Bronchial epithelial cell (primary cell): ENCODE data around the gene SH2B3. TPM values are rescaled to one million over a fixed set of nuclear protein-coding genes. Genes with fewer than 3 reads are reported as not detected.

Experiments used
- DNase-seq: peaks from one replicate; pipeline ENCODE4 v3.0.0-alpha.2; 2010; ENCODE audit warnings: low read depth
- FAIRE-seq: peaks from 2 replicates; lab custom pipeline; 2011; peaks lifted over from hg19 to GRCh38; lab: Jason Lieb, UNC
- H3K27me3 ChIP-seq: 2 replicates; pipeline ENCODE4 v1.5.1; 2011; ENCODE audit warnings: low read length; ENCODE audit not compliant: control insufficient read depth, insufficient read depth
- H3K36me3 ChIP-seq: 2 replicates; pipeline ENCODE4 v1.5.1; 2011; ENCODE audit warnings: low read length; ENCODE audit not compliant: control insufficient read depth, insufficient read depth
- H3K4me3 ChIP-seq: 2 replicates; pipeline ENCODE4 v1.5.1; 2011; ENCODE audit warnings: mild to moderate bottlenecking, low read depth, low read length, control low read depth
- CTCF ChIP-seq: IDR thresholded peaks from 2 replicates; pipeline ENCODE4 v1.5.1; 2011; ENCODE audit warnings: mild to moderate bottlenecking, moderate library complexity, low read length, control low read depth, inconsistent platforms; ENCODE audit not compliant: insufficient read depth, severe bottlenecking
- total RNA-seq: library from RNA; depleted of rRNA; stranded (reverse); fragments of >200 nt; gene quantifications from 2 replicates; pipeline ENCODE4 v1.2.1, GENCODE V29; 2014

Gene SH2B3
- total RNA-seq, 1 donor from 2014 or later = 2.4 TPM

GRCh38 chr12:111379942-111380554 is 25.7 kb upstream of the SH2B3 start:
- no peak for TF ChIP-seq CTCF
- Histone ChIP-seq H3K36me3 (no peaks in the 10 kb centered on the region), H3K27me3 (peaks cover 2% of the 10 kb centered on the region), H3K4me3 (no peak overlapping the region)
- DNase-seq (no peak), FAIRE-seq (no peak)

DNA sequence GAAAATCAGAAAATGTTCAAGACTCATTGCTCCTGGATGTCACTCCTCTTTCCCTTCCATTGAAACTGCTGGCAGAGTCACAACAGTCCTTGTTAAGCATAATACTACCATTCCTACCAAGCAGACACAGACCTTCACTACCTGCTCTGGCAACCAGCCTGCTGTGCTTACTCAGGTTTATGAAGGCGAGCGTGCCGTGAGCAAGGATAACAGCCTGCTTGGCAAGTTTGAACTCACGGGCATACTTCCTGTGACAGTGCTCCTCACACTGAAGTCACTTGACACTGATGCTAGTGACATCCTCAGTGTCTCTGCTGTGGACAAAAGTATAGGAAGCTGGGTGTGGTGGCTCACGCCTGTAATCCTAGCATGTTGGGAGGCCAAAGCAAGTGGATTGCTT is 21.1 kb upstream of the SH2B3 start:
- FAIRE-seq = peak; percentile 80
- Histone ChIP-seq H3K4me3 (no peak overlapping the region), H3K27me3 (peaks cover 4% of the 10 kb centered on the region), H3K36me3 (no peaks in the 10 kb centered on the region)
- TF ChIP-seq CTCF = no peak
- DNase-seq = peak; percentile 48

DNA sequence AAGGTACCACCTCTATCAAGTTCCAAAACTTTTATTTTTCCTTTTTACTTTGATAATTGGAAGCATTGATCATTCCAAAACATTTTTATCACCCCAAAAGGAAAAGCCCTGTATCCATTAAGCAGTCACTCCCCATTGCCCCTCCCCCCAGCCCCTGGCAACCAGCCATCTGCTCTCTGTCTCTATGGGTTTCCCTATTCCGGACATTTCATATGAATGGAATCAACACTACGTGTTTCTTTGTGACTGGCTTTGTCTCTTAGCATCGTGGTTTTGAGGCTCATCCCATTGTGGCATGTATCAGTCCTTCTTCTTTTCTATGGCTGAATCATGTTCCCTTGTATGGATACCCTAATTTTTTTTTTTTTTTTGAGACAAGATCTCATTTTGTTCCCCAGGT is 18.8 kb upstream of the SH2B3 start:
- Histone ChIP-seq H3K36me3 (no peaks in the 10 kb centered on the region), H3K4me3 (no peak overlapping the region), H3K27me3 (peaks cover 1% of the 10 kb centered on the region)
- TF ChIP-seq CTCF = no peak
- FAIRE-seq = no peak
- DNase-seq = no peak

GRCh38 chr12:111387747-111388323 is 17.9 kb upstream of the SH2B3 start:
- FAIRE-seq (no peak), DNase-seq (no peak)
- Histone ChIP-seq H3K36me3 (no peaks in the 10 kb centered on the region), H3K4me3 (no peak overlapping the region), H3K27me3 (peaks cover 1% of the 10 kb centered on the region)
- no peak for TF ChIP-seq CTCF

DNA sequence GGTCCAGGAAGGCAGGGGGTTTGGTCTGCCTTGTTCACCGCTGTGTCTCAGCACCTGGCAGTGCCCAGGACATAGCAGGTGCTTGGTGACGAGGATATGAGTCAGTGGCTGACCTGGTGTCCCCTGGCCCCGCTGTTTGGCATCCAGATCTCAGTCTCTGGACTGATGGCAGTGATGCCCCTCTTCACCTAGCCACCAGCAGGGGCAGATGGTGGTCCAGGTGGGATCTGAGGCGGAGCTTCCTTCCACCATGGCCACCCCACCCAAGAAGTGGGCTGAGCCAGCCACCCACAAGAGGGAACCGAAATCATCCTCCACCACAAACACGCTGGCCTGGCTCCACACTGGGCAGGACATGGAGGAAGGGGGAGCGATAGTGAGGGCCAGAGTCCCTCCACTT is 16.1 kb upstream of the SH2B3 start:
- DNase-seq (no peak), FAIRE-seq (no peak)
- TF ChIP-seq CTCF = no peak
- H3K36me3 ChIP-seq = no peaks in the 10 kb centered on the region
- H3K4me3 ChIP-seq = no peak overlapping the region
- H3K27me3 ChIP-seq = peaks cover 4% of the 10 kb centered on the region

DNA sequence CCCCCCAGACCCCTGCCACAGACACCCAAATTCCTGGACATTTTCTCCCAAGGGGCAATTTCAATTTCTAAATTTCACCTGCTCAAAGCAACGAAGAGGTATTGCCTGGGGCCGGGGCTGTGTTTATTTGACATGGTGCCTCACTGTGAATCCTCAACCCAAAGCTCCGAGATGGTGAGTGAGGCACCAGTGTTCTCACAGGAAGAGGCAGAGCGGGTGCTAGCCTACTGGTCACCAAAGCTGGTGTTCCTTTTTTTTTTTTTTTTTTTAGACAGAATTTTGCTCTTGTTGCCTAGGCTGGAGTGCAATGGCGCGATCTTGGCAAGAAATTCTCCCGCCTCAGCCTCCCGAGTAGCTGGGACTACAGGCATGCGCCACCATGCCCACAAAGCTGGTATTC is 14.8 kb upstream of the SH2B3 start:
- FAIRE-seq = no peak
- no peaks in the 10 kb centered on the region for H3K36me3 ChIP-seq
- no peak for TF ChIP-seq CTCF
- H3K27me3 ChIP-seq = peaks cover 4% of the 10 kb centered on the region
- H3K4me3 ChIP-seq = no peak overlapping the region
- no peak for DNase-seq
